AG04450 (cell line): ENCODE data around the gene HEATR5A. TPM values are rescaled to one million over a fixed set of nuclear protein-coding genes. Genes with fewer than 3 reads are reported as not detected.
A peak's percentile ranks its signal among the peaks of the same experiment; 100 is the strongest.

Experiments
- CTCF ChIA-PET: fragments of 300-600, 350-600 bp; formaldehyde crosslinking; extraction: SDS; loops from one replicate; lab custom pipeline; 2022; ENCODE audit warnings: antibody characterized with exemption, inconsistent platforms; lab: Charles Lee
- POLR2A ChIA-PET: fragments of 350-600 bp; formaldehyde crosslinking; extraction: SDS; loops from one replicate; lab custom pipeline; 2021; ENCODE audit warnings: antibody characterized with exemption, inconsistent platforms; lab: Yijun Ruan, JAX
- DNase-seq: peaks from one replicate; pipeline ENCODE4 v3.0.0-alpha.2; 2011; ENCODE audit warnings: low read depth, low spot score
- H3K27ac ChIP-seq: one replicate; pipeline ENCODE4 v1.5.1; 2012; ENCODE audit warnings: low read depth, low read length, control low read depth
- H3K27me3 ChIP-seq: one replicate; pipeline ENCODE4 v1.6.0; 2012; ENCODE audit warnings: low read length; ENCODE audit not compliant: control insufficient read depth, insufficient read depth
- H3K4me3 ChIP-seq: 2 replicates; pipeline ENCODE4 v1.5.1; 2011; ENCODE audit warnings: mild to moderate bottlenecking, low read depth, low read length, control low read depth
- H3K9me3 ChIP-seq: 2 replicates; pipeline ENCODE4 v1.5.1; 2012; ENCODE audit warnings: low read length; ENCODE audit not compliant: control insufficient read depth, insufficient read depth
- CTCF ChIP-seq: IDR thresholded peaks from 2 replicates; pipeline ENCODE4 v1.5.1; 2011; ENCODE audit warnings: low read depth, low read length, control low read depth, inconsistent platforms
- polyA plus RNA-seq: library from polyadenylated mRNA; depleted of rRNA; stranded (reverse); fragments of >200 nt; gene quantifications from 2 replicates; pipeline ENCODE4 v1.2.3, GENCODE V29; 2011

Gene HEATR5A
- polyA plus RNA-seq, 1 experiment: 35.4 TPM

- no peak overlapping the region for H3K27ac ChIP-seq
- ChIA-PET POLR2A (no interaction called here), CTCF (no interaction called here)
- H3K4me3 ChIP-seq: no peak overlapping the region
- DNase-seq: no peak
- peaks cover 5% of the 10 kb centered on the region; the same call in 1 of the 2 replicates for H3K9me3 ChIP-seq
- no peak for TF ChIP-seq CTCF
- no peaks in the 10 kb centered on the region for H3K27me3 ChIP-seq
Measured at GRCh38 chr14:31291210-31291609, 129.1 kb downstream of the HEATR5A start.

- Histone ChIP-seq H3K27ac (no peak overlapping the region), H3K9me3 (peaks cover 5% of the 10 kb centered on the region; the same call in 1 of the 2 replicates), H3K4me3 (no peak overlapping the region), H3K27me3 (no peaks in the 10 kb centered on the region)
- TF ChIP-seq CTCF: no peak
- CTCF ChIA-PET: no interaction called here
- POLR2A ChIA-PET: no interaction called here
- no peak for DNase-seq
Measured at GRCh38 chr14:31287294-31287972, 132.9 kb downstream of the HEATR5A start.

- DNase-seq: no peak
- POLR2A ChIA-PET: no interaction called here
- H3K4me3 ChIP-seq: no peak overlapping the region
- H3K27me3 ChIP-seq: no peaks in the 10 kb centered on the region
- CTCF ChIA-PET: no interaction called here
- 0 out of 2 replicates have a peak, but pooled peaks have one; percentile 24 for TF ChIP-seq CTCF
- H3K27ac ChIP-seq: no peak overlapping the region
- peaks cover 5% of the 10 kb centered on the region; the same call in 1 of the 2 replicates for H3K9me3 ChIP-seq
Measured at GRCh38 chr14:31286456-31287293, 133.7 kb downstream of the HEATR5A start.

- CTCF ChIA-PET: no interaction called here
- DNase-seq: no peak
- Histone ChIP-seq H3K4me3 (no peak overlapping the region), H3K9me3 (peaks cover 9% of the 10 kb centered on the region), H3K27ac (peak overlapping the region; percentile 12), H3K27me3 (no peaks in the 10 kb centered on the region)
- TF ChIP-seq CTCF: no peak
- POLR2A ChIA-PET: no interaction called here
Measured at GRCh38 chr14:31283578-31284252, 136.6 kb downstream of the HEATR5A start.
